Heart right ventricle (tissue), 16 donors: ENCODE measurements around the gene SLC22A16. TPM values are rescaled to one million over a fixed set of nuclear protein-coding genes. Genes with fewer than 3 reads are reported as not detected.

Experiments
- ATAC-seq, 8 donors: fragments of 200-7000 bp; cut with Tn5 transposase; one replicate each; pipeline ENCODE4 v1.9.1; 2020; ENCODE audit warnings: mild to moderate bottlenecking in 8 of 8, moderate library complexity in 8 of 8, moderate number of reproducible peaks in 1 of 8
- DNase-seq, 2 donors: peaks; one replicate each; pipeline ENCODE4 v3.0.0-alpha.2; 2020
- H3K27ac ChIP-seq, 10 donors: fragments of 200-600 bp; sonication (generic) in 2 of 10; one replicate each; pipeline versions ENCODE4 v1.5.0 to v1.8.0; 2020 to 2022; ENCODE audit warnings: mild to moderate bottlenecking in 3 of 10
- H3K27me3 ChIP-seq, 7 donors: fragments of 200-600 bp; one replicate each; pipeline ENCODE4 v1.8.0; 2021 to 2022; ENCODE audit warnings: mild to moderate bottlenecking in 2 of 7
- H3K36me3 ChIP-seq, 9 donors: fragments of 200-600 bp; sonication (generic) in 1 of 9; one replicate each; pipeline versions ENCODE4 v1.5.0 to v1.8.0; 2020 to 2022; ENCODE audit warnings: mild to moderate bottlenecking in 2 of 9
- H3K4me1 ChIP-seq, 9 donors: fragments of 200-600 bp; sonication (generic) in 1 of 9; one replicate each; pipeline versions ENCODE4 v1.5.0 to v1.8.0; 2020 to 2022; ENCODE audit warnings: mild to moderate bottlenecking in 4 of 9
- H3K4me3 ChIP-seq, 10 donors: fragments of 200-600 bp; sonication (generic) in 2 of 10; one replicate each; pipeline versions ENCODE4 v1.5.0 to v1.8.0; 2020 to 2022; ENCODE audit warnings: mild to moderate bottlenecking in 7 of 10, moderate library complexity in 2 of 10
- H3K9me3 ChIP-seq, 11 donors: fragments of 200-600 bp in 10 of 11; sonication (generic) in 2 of 11; one replicate each; pipeline versions ENCODE4 v1.5.0 to v1.8.0; 2013 to 2022; ENCODE audit warnings: mild to moderate bottlenecking in 2 of 11, control low read depth in 1 of 11, moderate library complexity in 1 of 11
- CTCF ChIP-seq, 9 donors: fragments of 200-600 bp; sonication (generic) in 2 of 9; IDR thresholded peaks; one replicate each; pipeline versions ENCODE4 v1.5.0 to v1.8.0; 2021 to 2022; ENCODE audit warnings: antibody characterized with exemption in 9 of 9, mild to moderate bottlenecking in 5 of 9, moderate library complexity in 1 of 9
- WGBS, 2 donors: extraction: QIAGEN DNeasy Blood & Tissue Kit; methylation state at CpG; one replicate each; pipeline ENCODE4 v1.1.7; 2013; ENCODE audit warnings: inconsistent platforms in 1 of 2; 5-methylcytosine and 5-hydroxymethylcytosine counted together
- intact Hi-C, 10 donors: fragments of 100-400 bp; cut with DNase I; formaldehyde crosslinking; loops; one replicate each; pipeline versions ENCODE4 v1.11.1 to v1.14.2; 2022
- polyA plus RNA-seq, 2 donors: library from polyadenylated mRNA; stranded (reverse); fragments of 200-250 nt; gene quantifications; one replicate each; pipeline ENCODE4 v1.2.3, GENCODE V29; 2013
- total RNA-seq, 10 donors: library from RNA; stranded (reverse); fragmentation: NEBNext Ultra II Directional in 3 of 10; extraction: Animal tissue kit (Norgen Biotek cat#: 25700) in 3 of 10; gene quantifications; one replicate each; pipeline versions ENCODE4 v1.2.1 to v1.2.4, GENCODE V29; 2021 to 2023
- donor health status: Arrhythmogenic right ventricular cardiomyopathy.
- donor health status: ischemic (EF 13 %, LVEDD 7.1; RV severe dilation, severe dysfunction).
- donor health status: healthy with polysubstance abuse.
- donor health status: DM: no; HTN: yes; CAD: no.
- donor health status: DM: no; HTN: no; CAD: no.
- donor health status: ischemic (EF 25% LVEDD 6.9; RV normal size, moderate dysfunction).
- donor health status: ischemic (EF 25% LVEDD 5.7; RV mildly dilated, moderate dysfunction).
- donor health status: healthy.
- donor health status: DM: yes; HTN: yes; CAD: no.
- donor health status: Ischemic cardiomyopathy.
- donor health status: ischemic (EF 35%, LVEDD 5.7; RV mildly dilated, moderate dysfunction).
- donor health status: nonischemic (EF 11% LVEDD 7.7; RV severe dilation, severe dysfunction).
- donor health status: DM: yes; HTN: yes; CAD: no.
- donor health status: PGD.
- donor health status: ischemic (EF 29% LVEDD 5.4; RV normal size, mild dysfunction).
- donor health status: nonischemic (EF 23%, LVEDD 6.1; RV moderate dilation, normal function).

Gene SLC22A16
- total and polyA plus RNA-seq, 12 donors, result 0.09 to 1.9 (median 0.53) TPM; not detected in 9

DNA sequence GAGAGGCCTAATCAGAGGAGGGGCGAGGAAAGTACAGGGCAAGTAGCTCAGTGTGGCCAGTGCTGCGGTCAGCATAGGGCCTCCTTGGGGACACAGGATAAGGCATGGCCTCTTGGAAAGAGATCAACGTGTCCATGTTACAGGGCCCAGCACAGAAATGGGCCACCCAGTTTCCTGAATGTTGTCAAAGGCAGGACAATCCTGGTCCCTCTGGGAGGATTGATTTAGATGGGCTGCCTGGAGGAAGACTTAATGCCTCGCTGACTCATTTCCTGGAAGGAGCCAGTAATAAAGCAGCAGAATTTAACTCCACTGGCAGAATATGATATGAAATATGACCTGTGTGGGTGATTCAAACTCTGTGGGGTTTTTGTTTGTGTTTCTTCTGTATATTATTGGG, 77.6 kb downstream of the SLC22A16 start:
- intact Hi-C loops, result loop anchor here in 6 of 10 donors (5.0 to 10.0 kb wide), 6 partner anchors 334 to 874 kb away; no protein-coding TSS in a partner anchor
- no peak for TF ChIP-seq CTCF (IDR thresholded peaks at IDR 0.05)
- peaks cover 0 to 19% (median 14%) of the 10 kb centered on the region in 9 donors for H3K4me1 ChIP-seq
- 84% methylated on average over 4 of the region's 4 CpGs for WGBS, 2 donors
- H3K27ac ChIP-seq, result no peak overlapping the region
- peaks cover 0 to 12% (median 0%) of the 10 kb centered on the region in 9 donors for H3K36me3 ChIP-seq
- DNase-seq (no peak), ATAC-seq (peak in 1 of 8 donors; percentile 57)
- H3K27me3 ChIP-seq, result no peaks in the 10 kb centered on the region
- H3K9me3 ChIP-seq, result no peaks in the 10 kb centered on the region
- H3K4me3 ChIP-seq, result no peak overlapping the region

GRCh38 chr6:110395221-110395620, 81.2 kb downstream of the SLC22A16 start:
- Histone ChIP-seq H3K27me3 (no peaks in the 10 kb centered on the region), H3K4me1 (peaks cover 0 to 20% (median 16%) of the 10 kb centered on the region in 9 donors), H3K27ac (peak overlapping the region in 2 of 10 donors; percentile 6 to 29), H3K9me3 (no peaks in the 10 kb centered on the region), H3K4me3 (no peak overlapping the region), H3K36me3 (peaks cover 0 to 8% (median 0%) of the 10 kb centered on the region in 9 donors)
- ATAC-seq (peak in 2 of 8 donors; percentile 50 to 52), DNase-seq (no peak)
- 45 to 63% methylated on average over 4 of the region's 4 CpGs for WGBS, 2 donors
- TF ChIP-seq CTCF (IDR thresholded peaks at IDR 0.05), result no peak
- intact Hi-C loops, result loop anchor here in 6 of 10 donors (5.0 to 10.0 kb wide), 6 partner anchors 330 to 870 kb away; no protein-coding TSS in a partner anchor

GRCh38 chr6:110394409-110394808, 82.0 kb downstream of the SLC22A16 start:
- Histone ChIP-seq H3K4me1 (peaks cover 0 to 28% (median 19%) of the 10 kb centered on the region in 9 donors), H3K4me3 (no peak overlapping the region), H3K9me3 (no peaks in the 10 kb centered on the region), H3K27ac (peak overlapping the region in 4 of 10 donors; percentile 6 to 30 (median 24)), H3K27me3 (no peaks in the 10 kb centered on the region), H3K36me3 (peaks cover 0 to 8% (median 0%) of the 10 kb centered on the region in 9 donors)
- no peak for TF ChIP-seq CTCF (IDR thresholded peaks at IDR 0.05)
- 60 to 73% methylated on average over 4 of the region's 4 CpGs for WGBS, 2 donors
- ATAC-seq, result peak in 7 of 8 donors; percentile 62 to 86 (median 79)
- intact Hi-C loops, result loop anchor here in 9 of 10 donors (5.0 to 10.0 kb wide), 12 partner anchors 217 to 872 kb away; partner anchors contain the start of gene WASF1 (in 3 of the 9)
- no peak for DNase-seq

DNA sequence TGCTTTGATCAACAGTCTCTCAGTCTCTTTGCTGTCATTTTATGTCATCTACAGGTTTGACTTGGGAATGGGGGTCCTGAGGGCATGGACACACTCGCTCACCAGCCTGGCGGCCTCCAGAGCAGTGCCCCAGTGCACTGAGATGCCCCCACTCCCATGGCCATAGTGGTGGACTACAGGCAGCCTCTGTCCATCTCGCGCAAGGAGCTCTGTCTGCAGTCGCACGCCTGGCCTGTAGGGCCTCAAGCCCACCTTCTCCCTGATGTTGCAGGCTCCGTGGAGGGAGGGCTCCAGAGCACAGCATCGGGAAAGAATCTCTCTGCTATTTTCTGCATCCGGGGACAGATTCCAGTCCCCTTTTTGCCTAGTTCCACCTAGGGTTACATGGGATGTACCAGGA, 83.7 kb downstream of the SLC22A16 start:
- Histone ChIP-seq H3K36me3 (peaks cover 0 to 8% (median 0%) of the 10 kb centered on the region in 9 donors), H3K4me1 (peaks cover 0 to 28% (median 13%) of the 10 kb centered on the region in 9 donors), H3K27ac (no peak overlapping the region), H3K4me3 (no peak overlapping the region), H3K27me3 (no peaks in the 10 kb centered on the region), H3K9me3 (no peaks in the 10 kb centered on the region)
- ATAC-seq, result no peak
- WGBS, 2 donors, result 65 to 67% methylated on average over 9 of the region's 9 CpGs
- no peak for TF ChIP-seq CTCF (IDR thresholded peaks at IDR 0.05)
- intact Hi-C loops, result loop anchor here in 9 of 10 donors (2.0 to 10.0 kb wide), 13 partner anchors 214 to 870 kb away; partner anchors contain the start of gene WASF1 (in 4 of the 9)
- no peak for DNase-seq
